GM12892 (cell line): ENCODE measurements around the gene HARS1.

Experiments
- POLR2A ChIP-seq: IDR thresholded peaks from 2 replicates; pipeline ENCODE4 v1.6.1; 2011; ENCODE audit warnings: low read depth, low read length, control low read depth
- TAF1 ChIP-seq: IDR thresholded peaks from 2 replicates; pipeline ENCODE4 v1.6.1; 2011; ENCODE audit warnings: low read depth, mild to moderate bottlenecking, control low read depth, low read length, borderline replicate concordance

DNA sequence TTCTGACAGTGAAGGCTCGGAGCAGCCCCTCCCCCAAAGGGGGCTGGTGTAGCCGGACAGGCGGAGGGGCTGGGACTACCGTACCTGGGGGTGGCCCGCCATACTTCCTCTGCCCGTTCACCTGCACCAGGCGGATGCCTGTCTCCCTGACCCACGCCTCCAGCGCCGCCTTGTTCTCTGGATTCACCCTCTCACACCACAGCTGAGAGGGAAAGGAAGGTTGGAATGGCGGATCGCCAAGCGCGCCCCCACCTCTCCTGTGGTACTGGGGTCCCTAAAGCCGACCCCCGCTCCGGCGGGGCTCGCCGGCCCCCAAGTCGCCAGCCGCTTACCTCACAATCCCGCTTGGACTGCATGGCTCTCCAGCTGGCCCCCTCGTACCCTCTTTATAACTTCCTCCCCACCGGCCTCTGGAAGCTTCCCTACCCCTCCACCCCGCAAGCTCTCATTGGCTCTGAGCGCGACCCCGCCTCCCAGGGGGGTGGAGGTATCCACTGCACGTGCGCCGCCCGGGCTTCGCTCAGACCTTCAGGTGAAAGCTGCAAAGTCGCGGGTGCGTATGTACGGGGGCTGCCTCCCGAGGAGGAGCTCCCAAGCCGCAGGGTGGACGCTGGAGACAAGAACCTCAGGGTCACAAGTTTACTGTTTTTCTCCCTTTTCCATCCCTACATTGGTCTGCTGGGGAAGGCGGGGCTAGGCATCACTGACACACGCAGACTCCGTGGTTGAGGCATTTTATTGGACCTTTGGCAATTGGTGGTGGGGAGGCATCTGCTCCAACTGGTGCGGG is 17.8 kb downstream of the HARS1 start, which contains the start of gene DND1:
- TF ChIP-seq POLR2A: peak; percentile 34; the same call in 1 of the 2 replicates
- TF ChIP-seq TAF1: no peak
